ENCODE data around the gene CPB2.

The CPB2 gene

GRCh38 chr13:46051968-46052318, 52.9 kb downstream of the CPB2 start:
- no peak for DNase-seq (ENCODE audit: low read depth in 2 of 2)

- no peak for DNase-seq (ENCODE audit: low read depth in 2 of 2)
Observed at GRCh38 chr13:46050771-46051170, 54.1 kb downstream of the CPB2 start.

GRCh38 chr13:46045424-46045823, 59.4 kb downstream of the CPB2 start:
- DNase-seq (ENCODE audit: low read depth in 2 of 2): no peak

GRCh38 chr13:46043647-46044046, 61.2 kb downstream of the CPB2 start:
- DNase-seq (ENCODE audit: low read depth in 2 of 2): no peak

- DNase-seq (ENCODE audit: low read depth in 2 of 2): no peak
Observed at GRCh38 chr13:46041419-46041839, 63.4 kb downstream of the CPB2 start.

GRCh38 chr13:46040763-46041162, 64.1 kb downstream of the CPB2 start:
- DNase-seq (ENCODE audit: low read depth in 2 of 2): no peak

- no peak for DNase-seq (ENCODE audit: low read depth in 2 of 2)
Observed at GRCh38 chr13:46039411-46040182, 65.2 kb downstream of the CPB2 start.

GRCh38 chr13:46038296-46038695, 66.5 kb downstream of the CPB2 start:
- DNase-seq (ENCODE audit: low read depth in 2 of 2): no peak

GRCh38 chr13:46035066-46035465, 69.8 kb downstream of the CPB2 start:
- DNase-seq (ENCODE audit: low read depth in 2 of 2): no peak

- DNase-seq (ENCODE audit: low read depth in 2 of 2): no peak
Observed at GRCh38 chr13:46032341-46032740, 72.5 kb downstream of the CPB2 start.

- no peak for DNase-seq (ENCODE audit: low read depth in 2 of 2)
Observed at GRCh38 chr13:46031581-46032263, 73.1 kb downstream of the CPB2 start.

- no peak for DNase-seq (ENCODE audit: low read depth in 2 of 2)
Observed at GRCh38 chr13:46025157-46025556, 79.7 kb downstream of the CPB2 start.

- DNase-seq (ENCODE audit: low read depth in 2 of 2): no peak
Observed at GRCh38 chr13:46022481-46022880, 82.4 kb downstream of the CPB2 start.

- no peak for DNase-seq (ENCODE audit: low read depth in 2 of 2)
Observed at GRCh38 chr13:46016216-46016615, 88.6 kb downstream of the CPB2 start.

GRCh38 chr13:46015366-46015765, 89.5 kb downstream of the CPB2 start:
- no peak for DNase-seq (ENCODE audit: low read depth in 2 of 2)

GRCh38 chr13:46012404-46012803, 92.4 kb downstream of the CPB2 start:
- DNase-seq (ENCODE audit: low read depth in 2 of 2): no peak

- no peak for DNase-seq (ENCODE audit: low read depth in 2 of 2)
Observed at GRCh38 chr13:46010148-46010547, 94.7 kb downstream of the CPB2 start.

GRCh38 chr13:46008631-46009030, 96.2 kb downstream of the CPB2 start:
- no peak for DNase-seq (ENCODE audit: low read depth in 2 of 2)

- no peak for DNase-seq (ENCODE audit: low read depth in 2 of 2)
Observed at GRCh38 chr13:46006688-46007452, 98.0 kb downstream of the CPB2 start.

GRCh38 chr13:46004491-46004890, 100.3 kb downstream of the CPB2 start:
- no peak for DNase-seq (ENCODE audit: low read depth in 2 of 2)
